ENCODE results near the gene YEATS2. TPM values are rescaled to one million over a fixed set of nuclear protein-coding genes. Genes with fewer than 3 reads are reported as not detected.
"Not testable (repeated sequence)": the region's sequence is repeated elsewhere in the genome, so short reads cannot be mapped to it uniquely, and the experiment has no call there.

YEATS2 gene
- polyA plus RNA-seq, 1 donor, result 22.2 TPM

- not testable (repeated sequence) for H3K4me3 ChIP-seq (ENCODE audit: low read length); H3K4me1 ChIP-seq (ENCODE audit: control insufficient read depth, insufficient read depth, low read length); H3K27ac ChIP-seq (ENCODE audit: low read length); H3K27me3 ChIP-seq (ENCODE audit: control insufficient read depth, insufficient read depth, low read length); DNase-seq; H3K36me3 ChIP-seq (ENCODE audit: control insufficient read depth, insufficient read depth, low read length); H3K9me3 ChIP-seq (ENCODE audit: control insufficient read depth, low read depth, low read length)
- WGBS (ENCODE audit: insufficient coverage, low lambda C conversion rate), result no CpG with 5 or more reads among the region's 1 CpG
These were observed 42.6 kb downstream of the YEATS2 start for GRCh38 chr3:183740154-183740553.

GRCh38 chr3:183743231-183743630, 45.6 kb downstream of the YEATS2 start:
- no peak for DNase-seq
- Histone ChIP-seq H3K4me3 (ENCODE audit: low read length) (no peak overlapping the region), H3K9me3 (ENCODE audit: control insufficient read depth, low read depth, low read length) (no peaks in the 10 kb centered on the region), H3K36me3 (ENCODE audit: control insufficient read depth, insufficient read depth, low read length) (peaks cover 13% of the 10 kb centered on the region), H3K4me1 (ENCODE audit: control insufficient read depth, insufficient read depth, low read length) (no peaks in the 10 kb centered on the region), H3K27ac (ENCODE audit: low read length) (no peak overlapping the region), H3K27me3 (ENCODE audit: control insufficient read depth, insufficient read depth, low read length) (no peaks in the 10 kb centered on the region)
- WGBS (ENCODE audit: insufficient coverage, low lambda C conversion rate), result 84% methylated on average over 2 of the region's 7 CpGs

- Histone ChIP-seq H3K4me1 (ENCODE audit: control insufficient read depth, insufficient read depth, low read length) (no peaks in the 10 kb centered on the region), H3K27me3 (ENCODE audit: control insufficient read depth, insufficient read depth, low read length) (no peaks in the 10 kb centered on the region), H3K27ac (ENCODE audit: low read length) (no peak overlapping the region), H3K36me3 (ENCODE audit: control insufficient read depth, insufficient read depth, low read length) (peaks cover 25% of the 10 kb centered on the region), H3K9me3 (ENCODE audit: control insufficient read depth, low read depth, low read length) (no peaks in the 10 kb centered on the region), H3K4me3 (ENCODE audit: low read length) (no peak overlapping the region)
- DNase-seq, result no peak
- WGBS (ENCODE audit: insufficient coverage, low lambda C conversion rate), result 82% methylated on average over 3 of the region's 16 CpGs
These were observed 47.9 kb downstream of the YEATS2 start for GRCh38 chr3:183745300-183746098.

- Histone ChIP-seq H3K27me3 (ENCODE audit: control insufficient read depth, insufficient read depth, low read length) (no peaks in the 10 kb centered on the region), H3K9me3 (ENCODE audit: control insufficient read depth, low read depth, low read length) (no peaks in the 10 kb centered on the region), H3K4me3 (ENCODE audit: low read length) (no peak overlapping the region), H3K27ac (ENCODE audit: low read length) (no peak overlapping the region), H3K36me3 (ENCODE audit: control insufficient read depth, insufficient read depth, low read length) (peaks cover 48% of the 10 kb centered on the region), H3K4me1 (ENCODE audit: control insufficient read depth, insufficient read depth, low read length) (no peaks in the 10 kb centered on the region)
- DNase-seq, result no peak
- WGBS (ENCODE audit: insufficient coverage, low lambda C conversion rate), result 98% methylated on average over 4 of the region's 5 CpGs
These were observed 56.5 kb downstream of the YEATS2 start for GRCh38 chr3:183754052-183754451.

GRCh38 chr3:183762304-183762703, 64.7 kb downstream of the YEATS2 start:
- 80% methylated on average over 2 of the region's 6 CpGs for WGBS (ENCODE audit: insufficient coverage, low lambda C conversion rate)

GRCh38 chr3:183764847-183765731, 67.5 kb downstream of the YEATS2 start:
- no CpG with 5 or more reads among the region's 7 CpGs for WGBS (ENCODE audit: insufficient coverage, low lambda C conversion rate)

More at GRCh38 chr3:183762304-183762703, 64.7 kb downstream of the YEATS2 start:
- Histone ChIP-seq H3K9me3 (ENCODE audit: control insufficient read depth, low read depth, low read length) (no peaks in the 10 kb centered on the region), H3K4me1 (ENCODE audit: control insufficient read depth, insufficient read depth, low read length) (peaks cover 4% of the 10 kb centered on the region), H3K36me3 (ENCODE audit: control insufficient read depth, insufficient read depth, low read length) (peaks cover 42% of the 10 kb centered on the region), H3K27me3 (ENCODE audit: control insufficient read depth, insufficient read depth, low read length) (no peaks in the 10 kb centered on the region), H3K27ac (ENCODE audit: low read length) (no peak overlapping the region), H3K4me3 (ENCODE audit: low read length) (no peak overlapping the region)
- no peak for DNase-seq

GRCh38 chr3:183766107-183766506, 68.5 kb downstream of the YEATS2 start:
- Histone ChIP-seq H3K27me3 (ENCODE audit: control insufficient read depth, insufficient read depth, low read length) (no peaks in the 10 kb centered on the region), H3K4me3 (ENCODE audit: low read length) (no peak overlapping the region), H3K27ac (ENCODE audit: low read length) (no peak overlapping the region), H3K4me1 (ENCODE audit: control insufficient read depth, insufficient read depth, low read length) (peaks cover 4% of the 10 kb centered on the region), H3K36me3 (ENCODE audit: control insufficient read depth, insufficient read depth, low read length) (peaks cover 32% of the 10 kb centered on the region), H3K9me3 (ENCODE audit: control insufficient read depth, low read depth, low read length) (no peaks in the 10 kb centered on the region)
- no peak for DNase-seq

More at GRCh38 chr3:183764847-183765731, 67.5 kb downstream of the YEATS2 start:
- Histone ChIP-seq H3K4me3 (ENCODE audit: low read length) (no peak overlapping the region), H3K27ac (ENCODE audit: low read length) (no peak overlapping the region), H3K9me3 (ENCODE audit: control insufficient read depth, low read depth, low read length) (no peaks in the 10 kb centered on the region), H3K27me3 (ENCODE audit: control insufficient read depth, insufficient read depth, low read length) (no peaks in the 10 kb centered on the region), H3K4me1 (ENCODE audit: control insufficient read depth, insufficient read depth, low read length) (peaks cover 4% of the 10 kb centered on the region), H3K36me3 (ENCODE audit: control insufficient read depth, insufficient read depth, low read length) (peaks cover 34% of the 10 kb centered on the region)
- DNase-seq, result peak; percentile 6 to 45

GRCh38 chr3:183766745-183767606, 69.4 kb downstream of the YEATS2 start:
- peaks cover 4% of the 10 kb centered on the region for H3K4me1 ChIP-seq (ENCODE audit: control insufficient read depth, insufficient read depth, low read length)
- no peaks in the 10 kb centered on the region for H3K27me3 ChIP-seq (ENCODE audit: control insufficient read depth, insufficient read depth, low read length)
- H3K27ac ChIP-seq (ENCODE audit: low read length), result no peak overlapping the region
- 70% methylated on average over 2 of the region's 9 CpGs for WGBS (ENCODE audit: insufficient coverage, low lambda C conversion rate)
- no peak overlapping the region for H3K4me3 ChIP-seq (ENCODE audit: low read length)
- peak; percentile 71 to 76 for DNase-seq
- peaks cover 25% of the 10 kb centered on the region for H3K36me3 ChIP-seq (ENCODE audit: control insufficient read depth, insufficient read depth, low read length)
- no peaks in the 10 kb centered on the region for H3K9me3 ChIP-seq (ENCODE audit: control insufficient read depth, low read depth, low read length)

- Histone ChIP-seq H3K4me3 (ENCODE audit: low read length) (no peak overlapping the region), H3K27me3 (ENCODE audit: control insufficient read depth, insufficient read depth, low read length) (no peaks in the 10 kb centered on the region), H3K4me1 (ENCODE audit: control insufficient read depth, insufficient read depth, low read length) (peaks cover 4% of the 10 kb centered on the region), H3K9me3 (ENCODE audit: control insufficient read depth, low read depth, low read length) (no peaks in the 10 kb centered on the region), H3K36me3 (ENCODE audit: control insufficient read depth, insufficient read depth, low read length) (peaks cover 23% of the 10 kb centered on the region), H3K27ac (ENCODE audit: low read length) (no peak overlapping the region)
- no peak for DNase-seq
- 100% methylated on average over 1 of the region's 8 CpGs for WGBS (ENCODE audit: insufficient coverage, low lambda C conversion rate)
These were observed 70.5 kb downstream of the YEATS2 start for GRCh38 chr3:183768114-183768513.

- H3K36me3 ChIP-seq (ENCODE audit: control insufficient read depth, insufficient read depth, low read length), result peaks cover 30% of the 10 kb centered on the region
- H3K27ac ChIP-seq (ENCODE audit: low read length), result no peak overlapping the region
- WGBS (ENCODE audit: insufficient coverage, low lambda C conversion rate), result no CpG with 5 or more reads among the region's 9 CpGs
- no peaks in the 10 kb centered on the region for H3K27me3 ChIP-seq (ENCODE audit: control insufficient read depth, insufficient read depth, low read length)
- no peaks in the 10 kb centered on the region for H3K9me3 ChIP-seq (ENCODE audit: control insufficient read depth, low read depth, low read length)
- H3K4me1 ChIP-seq (ENCODE audit: control insufficient read depth, insufficient read depth, low read length), result peaks cover 4% of the 10 kb centered on the region
- no peak for DNase-seq
- no peak overlapping the region for H3K4me3 ChIP-seq (ENCODE audit: low read length)
These were observed 71.9 kb downstream of the YEATS2 start for GRCh38 chr3:183769453-183769852.
